Neural cell (in vitro differentiated cells): ENCODE measurements around the gene GNAQ.

ENCODE experiments used
- EP300 ChIP-seq: fragments of 450-650 bp; conservative IDR thresholded peaks from 2 replicates; pipeline ENCODE4 v1.6.1; 2014; ENCODE audit warnings: antibody characterized with exemption, mild to moderate bottlenecking, moderate library complexity; ENCODE audit not compliant: poor library complexity, severe bottlenecking
- EZH2 ChIP-seq: fragments of 200-600, 300-800 bp; shearing (Covaris generic), sonication (generic); IDR thresholded peaks from 2 replicates; pipeline ENCODE4 v1.6.1; 2014; ENCODE audit warnings: antibody characterized with exemption, low read length, borderline replicate concordance, mild to moderate bottlenecking; ENCODE audit not compliant: insufficient read depth, poor library complexity, severe bottlenecking
- MXI1 ChIP-seq: fragments of 450-650 bp; conservative IDR thresholded peaks from 2 replicates; pipeline ENCODE4 v1.6.1; 2014; ENCODE audit warnings: antibody characterized with exemption, mild to moderate bottlenecking; ENCODE audit not compliant: poor library complexity, severe bottlenecking
- POLR2AphosphoS5 ChIP-seq: IDR thresholded peaks from 2 replicates; pipeline ENCODE4 v1.6.1; 2012
- RAD21 ChIP-seq: fragments of 450-650 bp; conservative IDR thresholded peaks from 2 replicates; pipeline ENCODE4 v1.6.1; 2014; ENCODE audit warnings: antibody characterized with exemption, mild to moderate bottlenecking, moderate library complexity
- SMC3 ChIP-seq: fragments of 450-650 bp; conservative IDR thresholded peaks from 2 replicates; pipeline ENCODE4 v1.6.1; 2014; ENCODE audit warnings: antibody characterized with exemption, mild to moderate bottlenecking, moderate library complexity; ENCODE audit not compliant: poor library complexity
- TAF1 ChIP-seq: IDR thresholded peaks from 2 replicates; pipeline ENCODE4 v1.6.1; 2012; ENCODE audit warnings: low read depth
- TF ChIP-seq, protein P1 (sequence below): fragments of 450-650 bp; IDR thresholded peaks from 2 replicates; pipeline ENCODE4 v1.5.1; 2014; ENCODE audit warnings: antibody characterized with exemption, mild to moderate bottlenecking, moderate library complexity; ENCODE audit not compliant: poor library complexity, severe bottlenecking
- TF ChIP-seq, protein P2 (sequence below): IDR thresholded peaks from 2 replicates; pipeline ENCODE4 v1.6.1; 2012; ENCODE audit warnings: borderline replicate concordance

GRCh38 chr9:77847059-77847499 is 184.5 kb downstream of the GNAQ start:
- TF ChIP-seq EZH2 (no peak), TAF1 (no peak), EP300 (no peak), RAD21 (no peak), POLR2AphosphoS5 (no peak), MXI1 (no peak), SMC3 (no peak)
- TF ChIP-seq, protein P1, sequence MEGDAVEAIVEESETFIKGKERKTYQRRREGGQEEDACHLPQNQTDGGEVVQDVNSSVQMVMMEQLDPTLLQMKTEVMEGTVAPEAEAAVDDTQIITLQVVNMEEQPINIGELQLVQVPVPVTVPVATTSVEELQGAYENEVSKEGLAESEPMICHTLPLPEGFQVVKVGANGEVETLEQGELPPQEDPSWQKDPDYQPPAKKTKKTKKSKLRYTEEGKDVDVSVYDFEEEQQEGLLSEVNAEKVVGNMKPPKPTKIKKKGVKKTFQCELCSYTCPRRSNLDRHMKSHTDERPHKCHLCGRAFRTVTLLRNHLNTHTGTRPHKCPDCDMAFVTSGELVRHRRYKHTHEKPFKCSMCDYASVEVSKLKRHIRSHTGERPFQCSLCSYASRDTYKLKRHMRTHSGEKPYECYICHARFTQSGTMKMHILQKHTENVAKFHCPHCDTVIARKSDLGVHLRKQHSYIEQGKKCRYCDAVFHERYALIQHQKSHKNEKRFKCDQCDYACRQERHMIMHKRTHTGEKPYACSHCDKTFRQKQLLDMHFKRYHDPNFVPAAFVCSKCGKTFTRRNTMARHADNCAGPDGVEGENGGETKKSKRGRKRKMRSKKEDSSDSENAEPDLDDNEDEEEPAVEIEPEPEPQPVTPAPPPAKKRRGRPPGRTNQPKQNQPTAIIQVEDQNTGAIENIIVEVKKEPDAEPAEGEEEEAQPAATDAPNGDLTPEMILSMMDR: no peak
- TF ChIP-seq, protein P2, sequence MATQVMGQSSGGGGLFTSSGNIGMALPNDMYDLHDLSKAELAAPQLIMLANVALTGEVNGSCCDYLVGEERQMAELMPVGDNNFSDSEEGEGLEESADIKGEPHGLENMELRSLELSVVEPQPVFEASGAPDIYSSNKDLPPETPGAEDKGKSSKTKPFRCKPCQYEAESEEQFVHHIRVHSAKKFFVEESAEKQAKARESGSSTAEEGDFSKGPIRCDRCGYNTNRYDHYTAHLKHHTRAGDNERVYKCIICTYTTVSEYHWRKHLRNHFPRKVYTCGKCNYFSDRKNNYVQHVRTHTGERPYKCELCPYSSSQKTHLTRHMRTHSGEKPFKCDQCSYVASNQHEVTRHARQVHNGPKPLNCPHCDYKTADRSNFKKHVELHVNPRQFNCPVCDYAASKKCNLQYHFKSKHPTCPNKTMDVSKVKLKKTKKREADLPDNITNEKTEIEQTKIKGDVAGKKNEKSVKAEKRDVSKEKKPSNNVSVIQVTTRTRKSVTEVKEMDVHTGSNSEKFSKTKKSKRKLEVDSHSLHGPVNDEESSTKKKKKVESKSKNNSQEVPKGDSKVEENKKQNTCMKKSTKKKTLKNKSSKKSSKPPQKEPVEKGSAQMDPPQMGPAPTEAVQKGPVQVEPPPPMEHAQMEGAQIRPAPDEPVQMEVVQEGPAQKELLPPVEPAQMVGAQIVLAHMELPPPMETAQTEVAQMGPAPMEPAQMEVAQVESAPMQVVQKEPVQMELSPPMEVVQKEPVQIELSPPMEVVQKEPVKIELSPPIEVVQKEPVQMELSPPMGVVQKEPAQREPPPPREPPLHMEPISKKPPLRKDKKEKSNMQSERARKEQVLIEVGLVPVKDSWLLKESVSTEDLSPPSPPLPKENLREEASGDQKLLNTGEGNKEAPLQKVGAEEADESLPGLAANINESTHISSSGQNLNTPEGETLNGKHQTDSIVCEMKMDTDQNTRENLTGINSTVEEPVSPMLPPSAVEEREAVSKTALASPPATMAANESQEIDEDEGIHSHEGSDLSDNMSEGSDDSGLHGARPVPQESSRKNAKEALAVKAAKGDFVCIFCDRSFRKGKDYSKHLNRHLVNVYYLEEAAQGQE: no peak
